ENCODE measurements around the gene LIFR.

DNA sequence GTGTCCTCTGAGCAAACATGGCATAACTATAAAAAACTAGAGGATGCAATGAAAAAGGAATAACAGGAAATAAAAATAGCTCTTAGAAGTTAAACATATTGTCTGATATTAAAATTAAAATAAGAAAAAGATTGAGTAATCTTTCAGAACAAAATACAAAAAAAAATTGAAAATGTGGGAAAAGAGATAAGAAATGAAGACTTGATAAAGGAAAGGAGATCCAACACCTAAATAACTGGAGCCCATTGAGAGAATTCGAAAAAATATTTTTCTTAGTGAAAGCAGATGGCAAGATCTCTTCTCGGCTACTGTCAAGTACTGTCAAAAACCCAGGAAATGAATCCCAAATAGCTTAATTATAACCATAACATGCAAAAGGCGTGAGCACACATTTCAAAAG is 24.9 kb downstream of the LIFR start:
- TF ChIP-seq, protein P1, sequence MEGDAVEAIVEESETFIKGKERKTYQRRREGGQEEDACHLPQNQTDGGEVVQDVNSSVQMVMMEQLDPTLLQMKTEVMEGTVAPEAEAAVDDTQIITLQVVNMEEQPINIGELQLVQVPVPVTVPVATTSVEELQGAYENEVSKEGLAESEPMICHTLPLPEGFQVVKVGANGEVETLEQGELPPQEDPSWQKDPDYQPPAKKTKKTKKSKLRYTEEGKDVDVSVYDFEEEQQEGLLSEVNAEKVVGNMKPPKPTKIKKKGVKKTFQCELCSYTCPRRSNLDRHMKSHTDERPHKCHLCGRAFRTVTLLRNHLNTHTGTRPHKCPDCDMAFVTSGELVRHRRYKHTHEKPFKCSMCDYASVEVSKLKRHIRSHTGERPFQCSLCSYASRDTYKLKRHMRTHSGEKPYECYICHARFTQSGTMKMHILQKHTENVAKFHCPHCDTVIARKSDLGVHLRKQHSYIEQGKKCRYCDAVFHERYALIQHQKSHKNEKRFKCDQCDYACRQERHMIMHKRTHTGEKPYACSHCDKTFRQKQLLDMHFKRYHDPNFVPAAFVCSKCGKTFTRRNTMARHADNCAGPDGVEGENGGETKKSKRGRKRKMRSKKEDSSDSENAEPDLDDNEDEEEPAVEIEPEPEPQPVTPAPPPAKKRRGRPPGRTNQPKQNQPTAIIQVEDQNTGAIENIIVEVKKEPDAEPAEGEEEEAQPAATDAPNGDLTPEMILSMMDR (IDR thresholded peaks at IDR 0.05; ENCODE audit: insufficient read depth, low read depth, low read length): no peak
- TF ChIP-seq EZH2 (IDR thresholded peaks at IDR 0.05; ENCODE audit: insufficient read depth, low read length): no peak
